ENCODE data around the gene NANP.

DNA sequence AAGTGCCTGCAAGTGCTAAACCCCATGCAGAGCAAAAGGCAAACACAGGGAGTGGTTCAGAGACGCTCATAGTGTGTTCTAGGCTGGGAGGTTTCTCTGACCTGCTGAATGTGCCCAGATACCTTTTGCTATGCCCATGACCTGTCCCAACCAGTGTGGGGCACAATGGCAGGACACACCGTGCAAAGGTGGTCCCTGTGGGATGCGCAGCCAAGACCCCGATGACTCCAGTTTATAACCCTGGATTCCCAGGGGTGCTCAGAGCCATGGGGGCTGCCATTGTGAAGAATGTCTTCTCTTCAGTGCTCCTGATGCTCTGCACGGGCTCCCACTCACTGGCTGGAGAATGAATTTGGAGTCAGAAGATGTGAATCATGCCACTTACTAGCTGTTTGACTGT lies 36.3 kb downstream of the NANP start:
- TF ChIP-seq, protein P1, sequence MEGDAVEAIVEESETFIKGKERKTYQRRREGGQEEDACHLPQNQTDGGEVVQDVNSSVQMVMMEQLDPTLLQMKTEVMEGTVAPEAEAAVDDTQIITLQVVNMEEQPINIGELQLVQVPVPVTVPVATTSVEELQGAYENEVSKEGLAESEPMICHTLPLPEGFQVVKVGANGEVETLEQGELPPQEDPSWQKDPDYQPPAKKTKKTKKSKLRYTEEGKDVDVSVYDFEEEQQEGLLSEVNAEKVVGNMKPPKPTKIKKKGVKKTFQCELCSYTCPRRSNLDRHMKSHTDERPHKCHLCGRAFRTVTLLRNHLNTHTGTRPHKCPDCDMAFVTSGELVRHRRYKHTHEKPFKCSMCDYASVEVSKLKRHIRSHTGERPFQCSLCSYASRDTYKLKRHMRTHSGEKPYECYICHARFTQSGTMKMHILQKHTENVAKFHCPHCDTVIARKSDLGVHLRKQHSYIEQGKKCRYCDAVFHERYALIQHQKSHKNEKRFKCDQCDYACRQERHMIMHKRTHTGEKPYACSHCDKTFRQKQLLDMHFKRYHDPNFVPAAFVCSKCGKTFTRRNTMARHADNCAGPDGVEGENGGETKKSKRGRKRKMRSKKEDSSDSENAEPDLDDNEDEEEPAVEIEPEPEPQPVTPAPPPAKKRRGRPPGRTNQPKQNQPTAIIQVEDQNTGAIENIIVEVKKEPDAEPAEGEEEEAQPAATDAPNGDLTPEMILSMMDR (conservative IDR thresholded peaks at IDR 0.05; ENCODE audit: low read length), result no peak
- TF ChIP-seq EZH2phosphoT487 (IDR thresholded peaks at IDR 0.05; ENCODE audit: borderline replicate concordance), result no peak

Data from Loucy (cell line).